Measurements from ENCODE around the gene ENPP3. TPM values are rescaled to one million over a fixed set of nuclear protein-coding genes. Genes with fewer than 3 reads are reported as not detected.
"Not testable (repeated sequence)": the region's sequence is repeated elsewhere in the genome, so short reads cannot be mapped to it uniquely, and the experiment has no call there.

ENPP3 gene
- total RNA-seq, 1 donor from 2014 or later, result 1.6 TPM

DNA sequence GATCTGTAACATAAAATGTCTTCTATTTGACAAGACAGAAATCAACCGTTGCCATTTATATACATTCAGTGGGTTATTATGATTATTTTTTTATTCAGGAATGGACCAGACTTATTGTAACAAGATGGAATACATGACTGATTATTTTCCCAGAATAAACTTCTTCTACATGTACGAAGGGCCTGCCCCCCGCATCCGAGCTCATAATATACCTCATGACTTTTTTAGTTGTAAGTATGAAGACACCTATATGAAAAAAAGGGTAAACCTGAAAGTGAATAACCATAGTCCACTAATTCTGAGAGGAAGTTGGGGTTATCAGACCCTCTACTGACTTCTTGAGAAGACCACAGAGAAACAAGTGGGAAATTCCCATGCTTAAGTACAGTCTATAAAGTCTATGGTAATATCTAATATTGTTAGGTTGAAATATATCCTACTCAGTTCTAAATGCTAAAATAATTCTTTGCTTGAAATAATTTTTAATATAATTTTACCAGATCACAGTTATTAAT is 48.2 kb downstream of the ENPP3 start:
- DNase-seq (ENCODE audit: low spot score), result no peak

GRCh38 chr6:131687022-131687421 is 49.9 kb downstream of the ENPP3 start:
- no peak for DNase-seq (ENCODE audit: low spot score)

DNA sequence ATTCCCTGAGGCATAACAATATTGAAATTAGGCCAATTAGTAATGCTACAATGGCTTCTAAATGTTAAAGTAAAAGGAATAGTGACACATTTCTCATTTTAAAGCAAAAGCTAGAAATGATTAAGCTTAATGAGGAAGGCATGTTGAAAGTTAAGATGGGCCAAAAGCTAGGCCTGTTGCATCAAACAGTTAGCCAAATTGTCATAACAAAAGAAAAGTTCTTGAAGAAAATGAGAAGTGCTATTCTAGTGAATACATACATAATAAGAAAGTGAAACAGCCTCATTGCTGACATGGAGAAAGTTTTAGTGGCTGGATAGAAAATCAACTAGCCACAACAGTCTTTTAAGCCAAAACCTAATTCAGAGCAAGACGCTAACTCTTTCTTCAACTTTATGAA is 51.2 kb downstream of the ENPP3 start:
- DNase-seq (ENCODE audit: low spot score), result no peak

DNA sequence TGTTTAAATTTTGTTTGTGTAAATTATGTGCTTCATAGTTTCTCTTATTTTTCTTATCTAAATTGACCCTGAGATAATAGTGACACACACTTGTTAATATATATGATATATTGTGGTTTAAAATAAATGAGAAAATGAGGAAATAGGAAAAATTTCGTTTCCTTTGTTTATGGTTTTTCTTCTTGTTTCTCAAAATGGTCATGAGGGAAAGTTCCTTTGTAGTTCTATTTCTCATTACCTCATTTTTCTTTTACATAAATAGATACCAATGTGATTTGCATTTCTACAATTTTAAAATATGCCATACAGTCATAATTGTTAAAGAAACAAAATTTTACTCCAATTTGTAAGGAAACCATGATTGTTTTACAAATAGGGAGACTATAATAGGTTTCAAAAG is 54.9 kb downstream of the ENPP3 start:
- DNase-seq (ENCODE audit: low spot score), result no peak

- no peak for DNase-seq (ENCODE audit: low spot score)
Measured at GRCh38 chr6:131692589-131692988, 55.5 kb downstream of the ENPP3 start.

- no peak for DNase-seq (ENCODE audit: low spot score)
Measured at GRCh38 chr6:131693384-131693783, 56.3 kb downstream of the ENPP3 start.

DNA sequence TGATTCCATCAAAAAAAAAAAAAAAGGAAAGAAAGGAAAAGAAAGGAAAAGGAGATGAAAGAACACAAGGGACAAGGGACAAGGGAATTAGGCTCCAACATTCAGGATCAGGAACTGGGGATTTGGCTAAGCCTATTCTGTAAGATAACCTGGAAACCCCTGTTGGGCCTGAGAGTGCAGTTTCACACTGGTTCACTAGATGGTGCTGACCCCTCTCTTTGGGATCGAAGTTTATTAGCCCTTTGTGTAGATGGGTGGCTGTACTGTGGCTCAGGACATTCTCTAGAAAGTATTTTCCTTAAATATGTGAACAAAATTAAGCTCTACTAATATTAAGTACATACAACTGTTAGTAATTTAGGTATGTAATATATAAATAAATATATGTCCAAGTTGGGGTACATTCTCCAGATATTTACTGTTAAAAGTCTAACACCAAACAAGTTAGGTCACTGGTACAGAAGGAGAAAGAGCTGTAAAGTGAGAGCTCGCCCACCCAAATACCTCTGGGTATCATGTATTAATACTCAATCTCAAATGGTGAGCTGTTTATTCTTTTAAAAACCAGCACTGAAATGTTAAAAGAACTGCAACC is 57.8 kb downstream of the ENPP3 start:
- DNase-seq (ENCODE audit: low spot score), result peak; percentile 46

GRCh38 chr6:131696956-131697355 is 59.9 kb downstream of the ENPP3 start:
- no peak for DNase-seq (ENCODE audit: low spot score)

- not testable (repeated sequence) for DNase-seq (ENCODE audit: low spot score)
Measured at GRCh38 chr6:131700851-131701250, 63.7 kb downstream of the ENPP3 start.

DNA sequence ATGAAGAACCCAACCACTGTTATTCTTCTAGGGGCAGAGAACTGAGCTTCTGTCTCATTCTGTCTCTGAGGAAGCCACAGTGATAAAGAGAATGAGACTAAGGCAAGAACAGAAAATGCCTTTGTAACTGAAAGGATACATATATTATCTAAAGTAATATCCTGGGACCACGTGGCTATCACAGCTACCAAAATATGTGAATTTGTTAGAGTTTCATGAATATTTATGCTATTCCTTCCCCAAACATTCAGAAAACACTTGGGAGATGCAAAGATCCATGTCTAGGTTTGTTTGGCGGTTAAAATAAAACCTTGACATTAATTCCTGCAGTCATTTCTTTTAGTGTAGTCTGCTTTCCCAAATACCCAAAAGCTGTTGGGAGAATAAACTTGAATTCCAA is 66.8 kb downstream of the ENPP3 start:
- DNase-seq (ENCODE audit: low spot score), result not testable (repeated sequence)

DNA sequence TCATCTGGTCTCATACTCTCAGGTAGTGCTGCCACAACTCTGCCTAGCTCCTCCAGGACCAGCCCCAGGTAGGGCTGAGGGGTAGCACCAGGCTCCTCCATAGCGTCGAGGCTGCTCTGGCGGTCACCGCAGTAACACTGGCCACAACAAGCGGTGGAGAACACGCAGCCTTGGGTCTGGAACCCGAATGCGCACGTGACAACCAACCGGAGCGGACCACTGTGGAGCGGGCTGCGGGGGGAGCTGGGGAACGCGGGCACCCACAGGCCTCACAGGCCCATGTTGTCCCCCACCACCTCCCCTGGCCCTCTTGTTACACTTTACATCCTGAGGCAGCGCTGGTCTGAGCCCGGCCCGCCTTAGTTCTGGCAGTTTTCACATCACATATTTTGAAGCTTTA is 73.8 kb downstream of the ENPP3 start, which contains the start of gene CTAGE9:
TSS of gene CTAGE9 (minus strand) at position 101 of the 400 bp plus-strand sequence. CDS start at position 101, 0 bp downstream.
- DNase-seq (ENCODE audit: low spot score), result not testable (repeated sequence)

- not testable (repeated sequence) for DNase-seq (ENCODE audit: low spot score)
Measured at GRCh38 chr6:131715567-131715966, 78.5 kb downstream of the ENPP3 start.

DNA sequence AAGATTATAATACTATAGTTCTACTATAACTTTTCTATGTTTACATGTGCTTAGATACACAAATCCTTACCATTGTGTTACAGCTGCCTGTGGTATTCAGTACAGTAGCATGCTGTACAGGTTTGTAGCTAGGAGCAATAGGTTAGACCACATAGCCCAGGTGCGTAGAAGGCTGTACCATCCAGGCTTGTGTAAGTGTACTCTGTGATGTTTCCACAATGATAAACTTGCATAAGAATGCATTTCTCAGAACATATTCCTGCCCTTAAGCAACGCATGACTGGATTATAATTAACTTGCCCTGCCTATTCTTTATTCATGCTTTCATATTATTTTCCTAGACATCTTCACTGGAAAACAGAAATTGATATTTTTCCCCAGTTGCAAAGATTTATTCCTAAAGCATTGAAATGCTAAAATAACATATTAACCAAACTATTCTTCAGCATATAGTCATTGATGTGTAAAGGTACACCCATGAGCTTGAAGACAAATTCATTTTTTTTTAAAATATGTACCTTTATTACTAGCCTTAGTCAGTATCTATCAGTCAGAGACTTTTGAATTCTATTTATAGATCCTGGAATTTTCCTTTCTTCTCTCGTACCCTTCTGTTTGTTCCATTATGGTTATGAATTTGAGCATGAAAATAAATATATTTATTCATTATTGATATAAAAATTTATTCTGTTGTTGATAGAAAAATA is 80.9 kb downstream of the ENPP3 start:
- no peak for DNase-seq (ENCODE audit: low spot score)

- no peak for DNase-seq (ENCODE audit: low spot score)
Measured at GRCh38 chr6:131721161-131721560, 84.1 kb downstream of the ENPP3 start.

DNA sequence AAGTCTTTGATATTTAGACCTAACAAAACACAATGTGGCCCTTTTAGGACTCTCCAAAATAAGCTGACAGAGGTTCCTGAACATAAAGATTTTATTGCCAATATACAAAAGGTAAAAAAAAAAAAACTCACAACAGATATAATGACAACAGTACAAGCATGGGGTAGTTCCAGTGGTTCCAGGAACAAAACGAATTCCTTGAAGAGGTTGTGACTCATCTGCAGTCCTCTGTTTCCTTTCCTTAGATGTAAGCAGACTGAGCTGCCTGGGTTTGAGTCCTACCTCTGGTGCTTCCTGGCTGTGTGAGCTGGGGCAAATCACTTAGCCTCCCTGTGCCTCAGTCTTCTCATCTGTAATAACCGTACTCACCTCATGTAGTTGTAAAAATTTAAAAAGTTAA is 87.0 kb downstream of the ENPP3 start:
- no peak for DNase-seq (ENCODE audit: low spot score)

DNA sequence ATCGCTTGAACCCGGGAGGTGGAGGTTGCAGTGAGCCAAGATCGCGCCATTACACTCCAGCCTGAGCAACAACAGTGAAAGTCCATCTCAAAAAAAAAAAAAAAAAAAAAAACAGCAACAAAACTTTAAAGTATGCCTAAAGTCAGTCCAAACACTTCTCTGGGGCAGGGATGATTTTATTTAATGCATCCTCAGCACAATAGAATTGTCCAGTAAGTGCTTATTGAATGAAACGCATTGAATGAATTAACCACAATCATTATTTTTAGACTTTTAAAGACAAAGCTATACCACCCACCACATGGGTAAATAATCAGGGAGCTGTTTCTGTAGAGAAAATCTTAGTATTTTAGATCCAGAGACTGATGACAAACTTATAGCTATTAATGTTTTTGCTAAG is 90.4 kb downstream of the ENPP3 start:
- DNase-seq (ENCODE audit: low spot score), result no peak

DNA sequence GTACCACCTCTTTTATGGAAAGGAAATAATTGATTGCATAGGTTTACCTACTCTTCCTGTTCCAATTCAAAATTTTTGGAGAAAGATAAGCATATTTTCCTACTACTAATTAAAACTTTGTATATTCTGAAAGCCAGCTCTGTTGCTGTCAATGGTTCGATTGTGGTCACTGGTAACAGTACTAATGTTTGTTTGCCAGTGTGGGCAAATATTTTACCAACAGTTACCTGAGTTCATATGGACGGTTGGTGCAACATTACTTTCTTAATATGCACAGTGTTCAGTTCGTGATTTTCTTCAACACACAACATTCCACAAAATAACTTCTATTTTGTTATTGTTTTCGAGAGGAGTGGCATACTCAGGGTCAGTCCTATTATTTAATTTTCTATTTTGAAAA is 90.8 kb downstream of the ENPP3 start:
- DNase-seq (ENCODE audit: low spot score), result no peak

DNA sequence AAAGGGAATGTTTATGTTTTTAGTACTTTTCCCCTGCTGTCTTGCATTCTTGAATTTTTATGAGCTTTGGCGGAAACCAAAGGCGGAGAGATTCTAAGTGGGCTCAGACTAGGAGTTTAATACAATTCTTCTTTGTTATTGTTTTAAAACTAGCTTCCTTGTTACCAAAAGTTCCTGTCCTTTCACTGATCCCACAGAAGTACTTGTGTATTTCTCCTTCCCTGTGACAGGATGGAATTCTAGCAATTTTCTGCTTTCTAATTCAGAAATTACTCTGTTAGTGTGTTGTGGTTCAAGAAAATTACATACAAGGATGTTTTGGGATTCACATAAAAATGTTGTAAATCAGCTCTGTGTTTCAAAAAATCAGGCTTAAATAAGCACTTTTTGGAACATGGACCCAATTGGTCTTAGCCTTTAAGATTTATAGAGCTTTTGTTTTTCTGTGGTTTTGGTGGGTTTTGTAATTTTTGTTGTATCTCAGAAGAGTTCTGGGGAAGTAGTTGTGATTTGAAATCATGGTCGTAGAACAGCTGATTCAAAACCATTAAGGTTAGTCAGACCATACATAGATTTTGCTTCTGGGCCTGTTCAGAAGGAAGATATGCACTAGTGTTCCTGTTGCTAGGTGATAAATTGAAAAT is 91.3 kb downstream of the ENPP3 start:
- DNase-seq (ENCODE audit: low spot score), result no peak

DNA sequence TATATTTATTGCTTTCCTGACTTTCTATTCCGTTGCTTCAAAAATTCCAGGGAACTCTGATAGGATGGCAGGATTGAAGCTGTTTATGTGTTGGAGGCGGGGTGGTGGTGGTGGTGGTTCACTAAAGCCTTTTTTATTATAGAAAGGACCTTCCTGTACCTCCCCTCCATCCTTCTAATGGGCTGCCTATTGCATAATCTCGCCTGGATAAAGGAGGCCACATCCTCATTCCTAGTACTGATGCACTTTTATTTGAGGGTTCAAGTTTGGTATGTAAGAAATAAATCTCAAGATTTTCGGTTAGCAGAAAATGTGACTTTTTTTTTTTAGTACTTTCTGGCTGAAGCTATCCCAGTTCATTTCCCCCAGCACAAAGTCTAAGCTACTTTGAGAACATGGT is 92.4 kb downstream of the ENPP3 start:
- no peak for DNase-seq (ENCODE audit: low spot score)

DNA sequence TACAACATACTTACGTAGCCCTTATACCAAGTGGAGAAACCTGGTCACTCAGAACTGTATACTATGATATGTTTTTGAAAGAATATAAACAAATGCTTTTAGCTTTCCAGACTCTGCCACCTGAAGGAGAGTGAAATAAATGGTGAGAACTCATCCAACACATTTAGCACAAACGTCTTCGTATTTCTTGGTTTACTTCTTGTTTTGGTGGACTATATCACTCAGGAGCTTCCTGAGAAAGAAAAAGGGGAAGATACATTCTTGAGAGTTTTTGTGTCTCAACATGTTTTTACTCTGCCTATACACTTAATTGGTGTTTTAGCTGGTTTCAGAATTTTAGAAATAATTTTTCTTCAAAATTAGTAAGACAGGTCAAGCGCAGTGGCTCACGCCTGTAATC is 93.2 kb downstream of the ENPP3 start:
- DNase-seq (ENCODE audit: low spot score), result no peak

- DNase-seq (ENCODE audit: low spot score), result no peak
Measured at GRCh38 chr6:131731224-131731623, 94.1 kb downstream of the ENPP3 start.

- DNase-seq (ENCODE audit: low spot score), result peak; percentile 16
Measured at GRCh38 chr6:131733376-131734016, 96.4 kb downstream of the ENPP3 start.
